Fibroblast of lung (primary cell): ENCODE results near the gene FOXI1.

Source experiments
- CTCF ChIP-seq, 2 donors: IDR thresholded peaks in 1 of 2; conservative IDR thresholded peaks in 1 of 2; 1 replicate in 1 of 2; 2 replicates in 1 of 2; pipeline ENCODE4 v1.5.1; 2011 to 2012; ENCODE audit warnings: low read length in 2 of 2, control low read depth in 1 of 2, inconsistent platforms in 1 of 2, low read depth in 1 of 2, mild to moderate bottlenecking in 1 of 2
- EZH2 ChIP-seq: IDR thresholded peaks from 2 replicates; pipeline ENCODE4 v1.5.1; 2012; ENCODE audit warnings: low read length, control low read depth, mild to moderate bottlenecking; ENCODE audit errors: missing control alignments

- TF ChIP-seq CTCF (conservative IDR thresholded peaks at IDR 0.05 in 1 of 2, IDR thresholded peaks at IDR 0.05 in 1 of 2; ENCODE audit: low read depth in 1 of 2, low read length in 2 of 2), result no peak
- TF ChIP-seq EZH2, result no peak
These were observed 2.0 kb downstream of the FOXI1 start for GRCh38 chr5:170107674-170108073.
